C4-2B (cell line): ENCODE results near the gene WNT7A.

Source experiments
- ZFX ChIP-seq: fragments of 450-650 bp; IDR thresholded peaks from 2 replicates; pipeline ENCODE4 v1.6.1; 2017
- TF ChIP-seq, protein P1 (sequence below): fragments of 450-650 bp; conservative IDR thresholded peaks from 2 replicates; pipeline ENCODE4 v1.5.1; 2017; ENCODE audit warnings: mild to moderate bottlenecking

DNA sequence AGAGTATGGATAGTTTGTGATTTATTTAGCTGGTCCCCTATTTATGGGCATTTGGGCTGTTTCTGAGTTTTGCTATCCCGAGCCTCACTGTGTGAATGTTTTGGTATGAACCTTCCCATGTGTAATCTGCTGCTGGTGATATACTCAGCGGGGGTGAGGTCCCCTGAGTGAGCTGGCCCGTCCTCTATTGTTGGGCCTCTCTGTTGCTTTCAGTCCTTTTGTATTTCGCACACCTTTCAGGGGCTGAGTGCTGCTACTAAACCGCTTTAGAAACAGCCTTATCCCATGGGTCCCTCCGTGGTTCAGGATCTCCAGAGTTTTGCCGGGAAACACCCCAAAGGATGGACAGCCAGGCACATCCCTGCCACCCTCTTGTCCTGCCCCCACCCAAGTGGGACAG lies 94.5 kb downstream of the WNT7A start:
- TF ChIP-seq, protein P1, sequence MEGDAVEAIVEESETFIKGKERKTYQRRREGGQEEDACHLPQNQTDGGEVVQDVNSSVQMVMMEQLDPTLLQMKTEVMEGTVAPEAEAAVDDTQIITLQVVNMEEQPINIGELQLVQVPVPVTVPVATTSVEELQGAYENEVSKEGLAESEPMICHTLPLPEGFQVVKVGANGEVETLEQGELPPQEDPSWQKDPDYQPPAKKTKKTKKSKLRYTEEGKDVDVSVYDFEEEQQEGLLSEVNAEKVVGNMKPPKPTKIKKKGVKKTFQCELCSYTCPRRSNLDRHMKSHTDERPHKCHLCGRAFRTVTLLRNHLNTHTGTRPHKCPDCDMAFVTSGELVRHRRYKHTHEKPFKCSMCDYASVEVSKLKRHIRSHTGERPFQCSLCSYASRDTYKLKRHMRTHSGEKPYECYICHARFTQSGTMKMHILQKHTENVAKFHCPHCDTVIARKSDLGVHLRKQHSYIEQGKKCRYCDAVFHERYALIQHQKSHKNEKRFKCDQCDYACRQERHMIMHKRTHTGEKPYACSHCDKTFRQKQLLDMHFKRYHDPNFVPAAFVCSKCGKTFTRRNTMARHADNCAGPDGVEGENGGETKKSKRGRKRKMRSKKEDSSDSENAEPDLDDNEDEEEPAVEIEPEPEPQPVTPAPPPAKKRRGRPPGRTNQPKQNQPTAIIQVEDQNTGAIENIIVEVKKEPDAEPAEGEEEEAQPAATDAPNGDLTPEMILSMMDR = no peak
- no peak for TF ChIP-seq ZFX
